ENCODE data around the gene ZNF777.

- no peak for TF ChIP-seq EZH2 (IDR thresholded peaks at IDR 0.05; ENCODE audit: insufficient read depth, poor library complexity, severe bottlenecking)
- no peak for TF ChIP-seq EZH2phosphoT487 (IDR thresholded peaks at IDR 0.05; ENCODE audit: insufficient read depth, low read depth)
These were observed 34.0 kb upstream of the ZNF777 start for GRCh38 chr7:149494738-149495368.

Measured in GM23248 (cell line).